Panc1 (cell line): ENCODE results near the gene PCNT. TPM values are rescaled to one million over a fixed set of nuclear protein-coding genes. Genes with fewer than 3 reads are reported as not detected.

Experiments
- ATAC-seq: fragments of 200-7000 bp; cut with Tn5 transposase; 2 replicates; pipeline ENCODE4 v1.9.1; 2020; ENCODE audit warnings: mild to moderate bottlenecking, moderate library complexity
- BruUV-seq: library from RNA; stranded (reverse); fragments of 400-500 nt; replicated peaks from 2 replicates; lab custom pipeline; 2021; lab: Mats Ljungman, UMichigan
- CTCF ChIA-PET: fragments of 300-600 bp; sonication (Branson Sonifier 250); formaldehyde crosslinking; loops from one replicate; lab custom pipeline; 2022; ENCODE audit warnings: antibody characterized with exemption; lab: Charles Lee
- POLR2A ChIA-PET: fragments of 300-600 bp; sonication (Branson Sonifier 250); formaldehyde crosslinking; loops from one replicate; lab custom pipeline; 2022; ENCODE audit warnings: antibody characterized with exemption; lab: Charles Lee
- DNase-seq: peaks from one replicate; pipeline ENCODE4 v3.0.0-alpha.2; 2010; ENCODE audit warnings: low read depth, low spot score
- H3K27ac ChIP-seq: 2 replicates; pipeline ENCODE4 v1.5.1; 2011; ENCODE audit warnings: mild to moderate bottlenecking, low read length, inconsistent platforms
- H3K27me3 ChIP-seq: fragments of 200-500 bp; sonication (Bioruptor generic); 2 replicates; pipeline ENCODE4 v1.6.0; 2014; ENCODE audit warnings: low read length, inconsistent platforms; ENCODE audit not compliant: control insufficient read depth, insufficient read depth
- H3K36me3 ChIP-seq: fragments of 200-500 bp; sonication (Bioruptor generic); 2 replicates; pipeline ENCODE4 v1.5.1; 2014; ENCODE audit warnings: inconsistent platforms, mild to moderate bottlenecking, low read length, moderate library complexity; ENCODE audit not compliant: control insufficient read depth, insufficient read depth
- H3K4me1 ChIP-seq: 2 replicates; pipeline ENCODE4 v1.5.1; 2011; ENCODE audit warnings: inconsistent platforms, mild to moderate bottlenecking, low read length, moderate library complexity; ENCODE audit not compliant: control insufficient read depth, insufficient read depth
- H3K4me3 ChIP-seq, 2 experiments: 2 replicates each; pipeline ENCODE4 v1.5.1; 2011 to 2012; ENCODE audit warnings: low read depth in 2 of 2, low read length in 2 of 2, mild to moderate bottlenecking in 2 of 2, inconsistent platforms in 1 of 2, moderate library complexity in 1 of 2
- H3K9me3 ChIP-seq: fragments of 200-500 bp; sonication (Bioruptor generic); 2 replicates; pipeline ENCODE4 v1.5.1; 2014; ENCODE audit warnings: low read depth, mild to moderate bottlenecking, inconsistent platforms, low read length, moderate library complexity; ENCODE audit not compliant: control insufficient read depth, insufficient read depth
- POLR2AphosphoS5 ChIP-seq: IDR thresholded peaks from 2 replicates; pipeline ENCODE4 v1.6.1; 2012; ENCODE audit warnings: mild to moderate bottlenecking, low read depth, low read length, moderate library complexity
- SIN3A ChIP-seq: IDR thresholded peaks from 2 replicates; pipeline ENCODE4 v1.6.1; 2012; ENCODE audit warnings: low read depth, mild to moderate bottlenecking, low read length, moderate library complexity, borderline replicate concordance; ENCODE audit not compliant: insufficient read depth
- TCF7L2 ChIP-seq: IDR thresholded peaks from 2 replicates; pipeline ENCODE4 v1.6.1; 2011; ENCODE audit warnings: mild to moderate bottlenecking, low read depth, low read length, inconsistent platforms
- in situ Hi-C: cut with HindIII; loops from 2 replicates; pipeline ENCODE4 v1.10.0; 2016; ENCODE audit warnings: low sequenced_read_pairs, low pct_unique_long_range_greater_than_20kb
- intact Hi-C: fragments of 100-400 bp; cut with micrococcal nuclease; formaldehyde crosslinking; loops from one replicate; pipeline ENCODE4 v1.10.0; 2022; ENCODE audit not compliant: unreplicated experiment
- total RNA-seq: library from RNA; stranded (reverse); gene quantifications from one replicate; pipeline ENCODE4 v1.2.1, GENCODE V29; 2021; ENCODE audit not compliant: unreplicated experiment
- TF ChIP-seq, protein P1 (sequence below), 2 experiments: IDR thresholded peaks; 2 replicates each; pipeline ENCODE4 v1.6.1; 2011 to 2012; ENCODE audit warnings: low read depth in 2 of 2, control low read depth in 1 of 2, low read length in 1 of 2, mild to moderate bottlenecking in 1 of 2, moderate library complexity in 1 of 2; ENCODE audit not compliant: insufficient read depth in 1 of 2
- TF ChIP-seq, protein P2 (sequence below): fragments of 450-650 bp; IDR thresholded peaks from 2 replicates; pipeline ENCODE4 v1.5.1; 2017; ENCODE audit warnings: mild to moderate bottlenecking

The PCNT gene
- total RNA-seq, 1 experiment from 2014 or later: 44.3 TPM

DNA sequence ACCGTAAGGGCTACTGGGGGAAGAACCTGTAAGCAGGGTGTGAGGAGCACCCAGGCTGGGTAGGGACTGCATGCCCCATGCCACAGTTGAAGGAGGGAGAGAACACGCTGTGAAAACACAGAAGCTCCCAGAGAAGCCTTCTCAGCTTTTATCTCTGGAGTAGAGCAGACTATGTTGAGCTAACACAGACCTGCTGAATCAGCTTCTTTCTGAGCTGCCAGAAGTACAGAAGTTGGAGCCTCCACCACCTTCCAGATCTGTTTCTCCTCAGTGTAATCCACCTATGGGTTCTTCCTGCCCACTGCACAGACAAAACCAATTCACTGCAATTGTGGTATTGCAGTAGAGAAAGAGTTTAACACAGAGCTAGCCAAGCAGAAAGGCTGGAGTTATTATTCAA lies 32.4 kb upstream of the PCNT start:
- intact Hi-C loops (no loop called here), in situ Hi-C loops (no loop called here)
- BruUV-seq: no TSS peak
- peaks cover 2% of the 10 kb centered on the region; the same call in 1 of the 2 replicates for H3K36me3 ChIP-seq
- H3K9me3 ChIP-seq: no peaks in the 10 kb centered on the region; the same call in 1 of the 2 replicates
- no peak overlapping the region for H3K4me3 ChIP-seq
- CTCF ChIA-PET: interaction anchor here (0.6 kb wide), 1 partner anchor 76 kb away, joined by 4 read pairs; no protein-coding TSS in a partner anchor
- POLR2A ChIA-PET: no interaction called here
- H3K27me3 ChIP-seq: no peaks in the 10 kb centered on the region
- no peak for DNase-seq
- ATAC-seq: no peak
- peaks cover 11% of the 10 kb centered on the region for H3K4me1 ChIP-seq
- TF ChIP-seq, protein P1, sequence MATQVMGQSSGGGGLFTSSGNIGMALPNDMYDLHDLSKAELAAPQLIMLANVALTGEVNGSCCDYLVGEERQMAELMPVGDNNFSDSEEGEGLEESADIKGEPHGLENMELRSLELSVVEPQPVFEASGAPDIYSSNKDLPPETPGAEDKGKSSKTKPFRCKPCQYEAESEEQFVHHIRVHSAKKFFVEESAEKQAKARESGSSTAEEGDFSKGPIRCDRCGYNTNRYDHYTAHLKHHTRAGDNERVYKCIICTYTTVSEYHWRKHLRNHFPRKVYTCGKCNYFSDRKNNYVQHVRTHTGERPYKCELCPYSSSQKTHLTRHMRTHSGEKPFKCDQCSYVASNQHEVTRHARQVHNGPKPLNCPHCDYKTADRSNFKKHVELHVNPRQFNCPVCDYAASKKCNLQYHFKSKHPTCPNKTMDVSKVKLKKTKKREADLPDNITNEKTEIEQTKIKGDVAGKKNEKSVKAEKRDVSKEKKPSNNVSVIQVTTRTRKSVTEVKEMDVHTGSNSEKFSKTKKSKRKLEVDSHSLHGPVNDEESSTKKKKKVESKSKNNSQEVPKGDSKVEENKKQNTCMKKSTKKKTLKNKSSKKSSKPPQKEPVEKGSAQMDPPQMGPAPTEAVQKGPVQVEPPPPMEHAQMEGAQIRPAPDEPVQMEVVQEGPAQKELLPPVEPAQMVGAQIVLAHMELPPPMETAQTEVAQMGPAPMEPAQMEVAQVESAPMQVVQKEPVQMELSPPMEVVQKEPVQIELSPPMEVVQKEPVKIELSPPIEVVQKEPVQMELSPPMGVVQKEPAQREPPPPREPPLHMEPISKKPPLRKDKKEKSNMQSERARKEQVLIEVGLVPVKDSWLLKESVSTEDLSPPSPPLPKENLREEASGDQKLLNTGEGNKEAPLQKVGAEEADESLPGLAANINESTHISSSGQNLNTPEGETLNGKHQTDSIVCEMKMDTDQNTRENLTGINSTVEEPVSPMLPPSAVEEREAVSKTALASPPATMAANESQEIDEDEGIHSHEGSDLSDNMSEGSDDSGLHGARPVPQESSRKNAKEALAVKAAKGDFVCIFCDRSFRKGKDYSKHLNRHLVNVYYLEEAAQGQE (IDR thresholded peaks at IDR 0.05; ENCODE audit: insufficient read depth in 1 of 2, low read depth in 2 of 2, low read length in 1 of 2): no peak
- TF ChIP-seq, protein P2, sequence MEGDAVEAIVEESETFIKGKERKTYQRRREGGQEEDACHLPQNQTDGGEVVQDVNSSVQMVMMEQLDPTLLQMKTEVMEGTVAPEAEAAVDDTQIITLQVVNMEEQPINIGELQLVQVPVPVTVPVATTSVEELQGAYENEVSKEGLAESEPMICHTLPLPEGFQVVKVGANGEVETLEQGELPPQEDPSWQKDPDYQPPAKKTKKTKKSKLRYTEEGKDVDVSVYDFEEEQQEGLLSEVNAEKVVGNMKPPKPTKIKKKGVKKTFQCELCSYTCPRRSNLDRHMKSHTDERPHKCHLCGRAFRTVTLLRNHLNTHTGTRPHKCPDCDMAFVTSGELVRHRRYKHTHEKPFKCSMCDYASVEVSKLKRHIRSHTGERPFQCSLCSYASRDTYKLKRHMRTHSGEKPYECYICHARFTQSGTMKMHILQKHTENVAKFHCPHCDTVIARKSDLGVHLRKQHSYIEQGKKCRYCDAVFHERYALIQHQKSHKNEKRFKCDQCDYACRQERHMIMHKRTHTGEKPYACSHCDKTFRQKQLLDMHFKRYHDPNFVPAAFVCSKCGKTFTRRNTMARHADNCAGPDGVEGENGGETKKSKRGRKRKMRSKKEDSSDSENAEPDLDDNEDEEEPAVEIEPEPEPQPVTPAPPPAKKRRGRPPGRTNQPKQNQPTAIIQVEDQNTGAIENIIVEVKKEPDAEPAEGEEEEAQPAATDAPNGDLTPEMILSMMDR: no peak
- no peak for TF ChIP-seq SIN3A
- no peak for TF ChIP-seq POLR2AphosphoS5
- TF ChIP-seq TCF7L2: no peak
- H3K27ac ChIP-seq: no peak overlapping the region

GRCh38 chr21:46294647-46295176 lies 29.2 kb upstream of the PCNT start:
- TF ChIP-seq POLR2AphosphoS5 (no peak), TCF7L2 (no peak), SIN3A (no peak)
- TF ChIP-seq, protein P2: no peak
- TF ChIP-seq, protein P1 (IDR thresholded peaks at IDR 0.05; ENCODE audit: insufficient read depth in 1 of 2, low read depth in 2 of 2, low read length in 1 of 2): no peak
- Histone ChIP-seq H3K4me1 (peaks cover 5% of the 10 kb centered on the region), H3K9me3 (no peaks in the 10 kb centered on the region; the same call in 1 of the 2 replicates), H3K4me3 (no peak overlapping the region), H3K27ac (0 out of 2 replicates have a peak overlapping the region, but pooled peaks have one; percentile 29), H3K36me3 (no peaks in the 10 kb centered on the region), H3K27me3 (no peaks in the 10 kb centered on the region)
- intact Hi-C loops (no loop called here), in situ Hi-C loops (no loop called here)
- ATAC-seq (peak; percentile 87), DNase-seq (no peak)
- ChIA-PET CTCF (no interaction called here), POLR2A (no interaction called here)
- BruUV-seq: no TSS peak
